ENCODE measurements around the gene OSBPL2.

- TF ChIP-seq CTCF (IDR thresholded peaks at IDR 0.05 in 8 of 11, conservative IDR thresholded peaks at IDR 0.05 in 3 of 11): no peak
- TF ChIP-seq POLR2AphosphoS5 (IDR thresholded peaks at IDR 0.05): peak; percentile 71 to 80 (median 73)
Observed at GRCh38 chr20:62201173-62202082, 36.9 kb upstream of the OSBPL2 start.

Data from spleen (tissue), 7 donors.